Astrocyte of the cerebellum (primary cell): ENCODE measurements around the gene IDH3A.

Experiments
- DNase-seq: peaks from one replicate; pipeline ENCODE4 v3.0.0-alpha.2; 2011; ENCODE audit warnings: low read depth
- H3K4me3 ChIP-seq: 2 replicates; pipeline ENCODE4 v1.5.1; 2011; ENCODE audit warnings: mild to moderate bottlenecking, low read depth, low read length, moderate library complexity
- CTCF ChIP-seq: IDR thresholded peaks from 2 replicates; pipeline ENCODE4 v1.5.1; 2012; ENCODE audit warnings: low read length, low read depth, moderate library complexity, mild to moderate bottlenecking; ENCODE audit errors: missing control alignments
- in situ Hi-C: cut with HindIII; loops from 2 replicates; pipeline ENCODE4 v1.10.0; 2017; ENCODE audit warnings: low sequenced_read_pairs

IDH3A gene

GRCh38 chr15:78104119-78104479 lies 45.1 kb upstream of the IDH3A start:
- in situ Hi-C loops: no loop called here
- H3K4me3 ChIP-seq: no peak overlapping the region
- no peak for DNase-seq
- no peak for TF ChIP-seq CTCF

- in situ Hi-C loops: no loop called here
- no peak for DNase-seq
- H3K4me3 ChIP-seq: no peak overlapping the region
- no peak for TF ChIP-seq CTCF
These were observed 44.3 kb upstream of the IDH3A start for GRCh38 chr15:78104566-78105475.

- no peak for DNase-seq
- in situ Hi-C loops: no loop called here
- no peak for TF ChIP-seq CTCF
- no peak overlapping the region for H3K4me3 ChIP-seq
These were observed 43.5 kb upstream of the IDH3A start for GRCh38 chr15:78105476-78106241.

GRCh38 chr15:78107471-78107870 lies 41.7 kb upstream of the IDH3A start:
- no peak for TF ChIP-seq CTCF
- H3K4me3 ChIP-seq: no peak overlapping the region
- DNase-seq: no peak
- in situ Hi-C loops: no loop called here

GRCh38 chr15:78108300-78109084 lies 40.7 kb upstream of the IDH3A start:
- in situ Hi-C loops: no loop called here
- DNase-seq: peak; percentile 68
- H3K4me3 ChIP-seq: no peak overlapping the region
- peak; percentile 91 for TF ChIP-seq CTCF

- in situ Hi-C loops: no loop called here
- no peak for TF ChIP-seq CTCF
- no peak for DNase-seq
- no peak overlapping the region for H3K4me3 ChIP-seq
These were observed 40.0 kb upstream of the IDH3A start for GRCh38 chr15:78109156-78109555.
